HG03558 (cell line): ENCODE results near the gene SNHG17.
"Not testable (repeated sequence)": the region's sequence is repeated elsewhere in the genome, so short reads cannot be mapped to it uniquely, and the experiment has no call there.

ENCODE experiments used
- ATAC-seq: cut with Tn5 transposase; IDR thresholded peaks from one replicate; pipeline ENCODE4 v1.9.1; 2021; ENCODE audit warnings: moderate number of reproducible peaks; ENCODE audit not compliant: unreplicated experiment; ENCODE audit errors: extremely low read depth

SNHG17 gene

GRCh38 chr20:38377838-38378237 is 57.3 kb downstream of the SNHG17 start:
- ATAC-seq, result not testable (repeated sequence)

- ATAC-seq, result no peak
Observed at GRCh38 chr20:38377039-38377685, 58.0 kb downstream of the SNHG17 start.

GRCh38 chr20:38373898-38374297 is 61.2 kb downstream of the SNHG17 start:
- ATAC-seq, result no peak

GRCh38 chr20:38373231-38373867 is 61.8 kb downstream of the SNHG17 start:
- no peak for ATAC-seq

- no peak for ATAC-seq
Observed at GRCh38 chr20:38372806-38373205, 62.3 kb downstream of the SNHG17 start.
